ENCODE data around the gene FGF16. TPM values are rescaled to one million over a fixed set of nuclear protein-coding genes. Genes with fewer than 3 reads are reported as not detected.

The FGF16 gene
- total RNA-seq, 1 experiment from 2014 or later, result not detected

DNA sequence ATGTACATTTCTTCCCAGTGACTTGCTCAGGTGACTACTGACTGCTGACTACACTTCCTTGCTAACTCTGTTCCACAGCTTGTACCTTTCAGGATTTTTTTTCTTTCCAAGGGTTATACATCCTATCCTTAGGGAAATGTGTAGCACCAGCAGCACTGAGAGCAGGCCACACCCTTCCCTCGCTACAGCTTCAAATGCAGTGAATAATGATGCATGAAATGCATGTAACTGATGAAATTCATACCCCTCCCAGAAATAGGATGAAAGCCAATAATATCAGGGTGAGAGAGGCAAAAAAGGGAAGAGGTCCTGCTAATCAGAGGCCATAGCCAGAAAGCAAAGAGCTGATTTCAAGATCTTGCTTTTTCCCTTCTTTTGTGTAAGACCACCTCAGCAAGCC, 6.2 kb upstream of the FGF16 start:
- BruUV-seq (replicated peaks), result no TSS peak
- H3F3A ChIP-seq (ENCODE audit: insufficient read depth, low read depth), result peaks cover 5% of the 10 kb centered on the region; the same call in 1 of the 2 replicates
- H3K9me2 ChIP-seq (ENCODE audit: insufficient read depth), result no peaks in the 10 kb centered on the region
- no peaks in the 10 kb centered on the region for H4K20me1 ChIP-seq (ENCODE audit: insufficient read depth)
- H3K9me3 ChIP-seq (ENCODE audit: insufficient read depth, low read depth), result no peaks in the 10 kb centered on the region
- H3K4me2 ChIP-seq, result no peak overlapping the region
- no peak overlapping the region for H3K27ac ChIP-seq
- ChIA-PET CTCF (no interaction called here), POLR2A (ENCODE audit: unreplicated experiment) (no interaction called here)
- no peaks in the 10 kb centered on the region for H3K36me3 ChIP-seq (ENCODE audit: low read depth)
- intact Hi-C loops (cut with micrococcal nuclease; ENCODE audit: unreplicated experiment), result no loop called here
- no peak overlapping the region for H2AFZ ChIP-seq
- H3K4me1 ChIP-seq (replicated peaks; ENCODE audit: insufficient read depth), result peaks cover 28% of the 10 kb centered on the region
- H3K27me3 ChIP-seq (ENCODE audit: insufficient read depth, low read depth), result no peaks in the 10 kb centered on the region
- DNase-seq, result no peak
- H3K4me3 ChIP-seq, result no peak overlapping the region
- no peaks in the 10 kb centered on the region for H3K79me2 ChIP-seq (ENCODE audit: low read depth)
- TF ChIP-seq, protein P1, sequence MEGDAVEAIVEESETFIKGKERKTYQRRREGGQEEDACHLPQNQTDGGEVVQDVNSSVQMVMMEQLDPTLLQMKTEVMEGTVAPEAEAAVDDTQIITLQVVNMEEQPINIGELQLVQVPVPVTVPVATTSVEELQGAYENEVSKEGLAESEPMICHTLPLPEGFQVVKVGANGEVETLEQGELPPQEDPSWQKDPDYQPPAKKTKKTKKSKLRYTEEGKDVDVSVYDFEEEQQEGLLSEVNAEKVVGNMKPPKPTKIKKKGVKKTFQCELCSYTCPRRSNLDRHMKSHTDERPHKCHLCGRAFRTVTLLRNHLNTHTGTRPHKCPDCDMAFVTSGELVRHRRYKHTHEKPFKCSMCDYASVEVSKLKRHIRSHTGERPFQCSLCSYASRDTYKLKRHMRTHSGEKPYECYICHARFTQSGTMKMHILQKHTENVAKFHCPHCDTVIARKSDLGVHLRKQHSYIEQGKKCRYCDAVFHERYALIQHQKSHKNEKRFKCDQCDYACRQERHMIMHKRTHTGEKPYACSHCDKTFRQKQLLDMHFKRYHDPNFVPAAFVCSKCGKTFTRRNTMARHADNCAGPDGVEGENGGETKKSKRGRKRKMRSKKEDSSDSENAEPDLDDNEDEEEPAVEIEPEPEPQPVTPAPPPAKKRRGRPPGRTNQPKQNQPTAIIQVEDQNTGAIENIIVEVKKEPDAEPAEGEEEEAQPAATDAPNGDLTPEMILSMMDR (conservative IDR thresholded peaks at IDR 0.05), result no peak
- no peak for TF ChIP-seq EZH2 (IDR thresholded peaks at IDR 0.05; ENCODE audit: low read depth)

- peaks cover 24% of the 10 kb centered on the region for H3K4me1 ChIP-seq (replicated peaks; ENCODE audit: insufficient read depth)
- no peaks in the 10 kb centered on the region for H3K36me3 ChIP-seq (ENCODE audit: low read depth)
- H3K9me3 ChIP-seq (ENCODE audit: insufficient read depth, low read depth), result no peaks in the 10 kb centered on the region
- H2AFZ ChIP-seq, result no peak overlapping the region
- H3K79me2 ChIP-seq (ENCODE audit: low read depth), result no peaks in the 10 kb centered on the region
- no peak for DNase-seq
- peaks cover 5% of the 10 kb centered on the region; the same call in 1 of the 2 replicates for H3F3A ChIP-seq (ENCODE audit: insufficient read depth, low read depth)
- no peaks in the 10 kb centered on the region for H3K27me3 ChIP-seq (ENCODE audit: insufficient read depth, low read depth)
- ChIA-PET CTCF (no interaction called here), POLR2A (ENCODE audit: unreplicated experiment) (no interaction called here)
- no peaks in the 10 kb centered on the region for H3K9me2 ChIP-seq (ENCODE audit: insufficient read depth)
- H4K20me1 ChIP-seq (ENCODE audit: insufficient read depth), result no peaks in the 10 kb centered on the region
- no peak overlapping the region for H3K4me2 ChIP-seq
- intact Hi-C loops (cut with micrococcal nuclease; ENCODE audit: unreplicated experiment), result no loop called here
- no peak overlapping the region for H3K4me3 ChIP-seq
- TF ChIP-seq, protein P1 (conservative IDR thresholded peaks at IDR 0.05), result no peak
- no peak for TF ChIP-seq EZH2 (IDR thresholded peaks at IDR 0.05; ENCODE audit: low read depth)
- BruUV-seq (replicated peaks), result no TSS peak
- peak overlapping the region; percentile 73; the same call in 1 of the 2 replicates for H3K27ac ChIP-seq
These were observed 5.7 kb upstream of the FGF16 start for GRCh38 chrX:77441479-77441878.

GRCh38 chrX:77442728-77443127, 4.5 kb upstream of the FGF16 start:
- POLR2A ChIA-PET (ENCODE audit: unreplicated experiment), result interaction anchor here (0.6 kb wide), 1 partner anchor 24 kb away, joined by 7 read pairs; no protein-coding TSS in a partner anchor

More at GRCh38 chrX:77442728-77443127, 4.5 kb upstream of the FGF16 start:
- DNase-seq, result peak; percentile 45 to 91
- H3K4me2 ChIP-seq, result peak overlapping the region; percentile 45
- H3K79me2 ChIP-seq (ENCODE audit: low read depth), result no peaks in the 10 kb centered on the region
- peaks cover 5% of the 10 kb centered on the region; the same call in 1 of the 2 replicates for H3F3A ChIP-seq (ENCODE audit: insufficient read depth, low read depth)
- peaks cover 22% of the 10 kb centered on the region for H3K4me1 ChIP-seq (replicated peaks; ENCODE audit: insufficient read depth)
- H3K27ac ChIP-seq, result peak overlapping the region; percentile 73
- no peaks in the 10 kb centered on the region for H3K9me2 ChIP-seq (ENCODE audit: insufficient read depth)
- H2AFZ ChIP-seq, result no peak overlapping the region
- no peaks in the 10 kb centered on the region for H3K9me3 ChIP-seq (ENCODE audit: insufficient read depth, low read depth)
- BruUV-seq (replicated peaks), result no TSS peak
- no peaks in the 10 kb centered on the region for H3K27me3 ChIP-seq (ENCODE audit: insufficient read depth, low read depth)
- no peak overlapping the region for H3K4me3 ChIP-seq
- CTCF ChIA-PET, result no interaction called here
- TF ChIP-seq, protein P1 (conservative IDR thresholded peaks at IDR 0.05), result no peak
- H3K36me3 ChIP-seq (ENCODE audit: low read depth), result no peaks in the 10 kb centered on the region
- intact Hi-C loops (cut with micrococcal nuclease; ENCODE audit: unreplicated experiment), result no loop called here
- no peaks in the 10 kb centered on the region for H4K20me1 ChIP-seq (ENCODE audit: insufficient read depth)

Data from PC-9 (cell line).